Tibial nerve (tissue), 3 donors: Measurements from ENCODE around the gene RNASE12.

Experiments used
- POLR2A ChIP-seq, 2 donors: fragments of 450-650 bp; IDR thresholded peaks; one replicate each; pipeline ENCODE4 v1.6.1; 2017; ENCODE audit warnings: antibody characterized with exemption in 2 of 2, mild to moderate bottlenecking in 2 of 2, moderate library complexity in 2 of 2
- TF ChIP-seq, protein P1 (sequence below), 5 experiments: fragments of 200-600 bp in 3 of 5; fragments of 450-650 bp in 2 of 5; sonication (generic) in 3 of 5; IDR thresholded peaks; one replicate each; pipeline ENCODE4 v1.5.1; 2016 to 2019; ENCODE audit warnings: antibody characterized with exemption in 5 of 5, mild to moderate bottlenecking in 3 of 5, moderate library complexity in 2 of 5

DNA sequence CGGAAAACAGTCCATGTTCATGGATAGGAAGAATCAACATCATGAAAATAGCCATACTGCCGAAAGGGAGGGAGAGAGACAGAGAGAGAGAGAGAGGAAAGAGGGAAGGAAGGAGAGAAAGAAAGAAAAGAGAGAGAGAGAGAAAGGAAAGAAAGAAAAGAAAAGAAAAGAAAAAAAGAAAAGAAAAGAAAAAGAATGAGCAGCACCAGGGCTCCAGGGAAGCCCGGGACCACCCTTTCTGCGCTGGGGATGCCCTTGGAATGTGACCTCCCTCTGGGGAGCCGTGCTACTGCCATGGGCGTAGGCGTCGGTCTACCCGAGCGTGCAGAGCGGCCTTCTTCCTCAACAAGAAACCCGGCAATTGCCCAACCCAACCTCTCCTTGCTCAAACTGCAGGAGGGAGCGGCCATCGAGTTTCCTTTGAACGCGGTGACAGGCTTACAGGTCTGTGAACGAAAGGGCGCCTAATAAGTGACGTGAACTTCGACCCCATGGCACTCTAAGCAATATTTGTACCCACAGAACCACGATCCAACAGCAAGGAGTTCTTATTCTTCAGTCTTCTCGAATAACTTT is 33.4 kb upstream of the RNASE12 start:
- TF ChIP-seq, protein P1, sequence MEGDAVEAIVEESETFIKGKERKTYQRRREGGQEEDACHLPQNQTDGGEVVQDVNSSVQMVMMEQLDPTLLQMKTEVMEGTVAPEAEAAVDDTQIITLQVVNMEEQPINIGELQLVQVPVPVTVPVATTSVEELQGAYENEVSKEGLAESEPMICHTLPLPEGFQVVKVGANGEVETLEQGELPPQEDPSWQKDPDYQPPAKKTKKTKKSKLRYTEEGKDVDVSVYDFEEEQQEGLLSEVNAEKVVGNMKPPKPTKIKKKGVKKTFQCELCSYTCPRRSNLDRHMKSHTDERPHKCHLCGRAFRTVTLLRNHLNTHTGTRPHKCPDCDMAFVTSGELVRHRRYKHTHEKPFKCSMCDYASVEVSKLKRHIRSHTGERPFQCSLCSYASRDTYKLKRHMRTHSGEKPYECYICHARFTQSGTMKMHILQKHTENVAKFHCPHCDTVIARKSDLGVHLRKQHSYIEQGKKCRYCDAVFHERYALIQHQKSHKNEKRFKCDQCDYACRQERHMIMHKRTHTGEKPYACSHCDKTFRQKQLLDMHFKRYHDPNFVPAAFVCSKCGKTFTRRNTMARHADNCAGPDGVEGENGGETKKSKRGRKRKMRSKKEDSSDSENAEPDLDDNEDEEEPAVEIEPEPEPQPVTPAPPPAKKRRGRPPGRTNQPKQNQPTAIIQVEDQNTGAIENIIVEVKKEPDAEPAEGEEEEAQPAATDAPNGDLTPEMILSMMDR (IDR thresholded peaks at IDR 0.05) = no peak
- TF ChIP-seq POLR2A (IDR thresholded peaks at IDR 0.05) = no peak
